Measurements from ENCODE around the gene LOXHD1.

Gene LOXHD1

GRCh38 chr18:46506974-46507586 is 149.9 kb downstream of the LOXHD1 start:
- Histone ChIP-seq H3K4me1 (ENCODE audit: insufficient read depth, low read length) (no peaks in the 10 kb centered on the region), H3K27me3 (ENCODE audit: insufficient read depth, low read length) (no peaks in the 10 kb centered on the region), H3K9ac (ENCODE audit: low read depth, low read length) (no peak overlapping the region), H3K4me3 (ENCODE audit: low read length) (no peak overlapping the region), H3K27ac (ENCODE audit: low read depth, low read length) (no peak overlapping the region), H3K36me3 (ENCODE audit: insufficient read depth, low read length) (no peaks in the 10 kb centered on the region), H3K9me3 (ENCODE audit: insufficient read depth, low read depth, low read length) (no peaks in the 10 kb centered on the region)
- 93% methylated on average over 14 of the region's 14 CpGs for WGBS

GRCh38 chr18:46502444-46502843 is 154.6 kb downstream of the LOXHD1 start:
- WGBS: 30% methylated on average over 2 of the region's 2 CpGs
- Histone ChIP-seq H3K27me3 (ENCODE audit: insufficient read depth, low read length) (peaks cover 14% of the 10 kb centered on the region; the same call in 1 of the 2 replicates), H3K36me3 (ENCODE audit: insufficient read depth, low read length) (no peaks in the 10 kb centered on the region), H3K9me3 (ENCODE audit: insufficient read depth, low read depth, low read length) (no peaks in the 10 kb centered on the region), H3K4me3 (ENCODE audit: low read length) (no peak overlapping the region), H3K27ac (ENCODE audit: low read depth, low read length) (no peak overlapping the region), H3K9ac (ENCODE audit: low read depth, low read length) (no peak overlapping the region), H3K4me1 (ENCODE audit: insufficient read depth, low read length) (no peaks in the 10 kb centered on the region)

- no peak overlapping the region for H3K27ac ChIP-seq (ENCODE audit: low read depth, low read length)
- no peak overlapping the region for H3K4me3 ChIP-seq (ENCODE audit: low read length)
- no peak overlapping the region for H3K9ac ChIP-seq (ENCODE audit: low read depth, low read length)
- 3% methylated on average over 4 of the region's 4 CpGs for WGBS
- no peaks in the 10 kb centered on the region for H3K36me3 ChIP-seq (ENCODE audit: insufficient read depth, low read length)
- H3K9me3 ChIP-seq (ENCODE audit: insufficient read depth, low read depth, low read length): no peaks in the 10 kb centered on the region
- no peaks in the 10 kb centered on the region for H3K4me1 ChIP-seq (ENCODE audit: insufficient read depth, low read length)
- peaks cover 14% of the 10 kb centered on the region; the same call in 1 of the 2 replicates for H3K27me3 ChIP-seq (ENCODE audit: insufficient read depth, low read length)
These were observed 159.9 kb downstream of the LOXHD1 start for GRCh38 chr18:46497129-46497528.

DNA sequence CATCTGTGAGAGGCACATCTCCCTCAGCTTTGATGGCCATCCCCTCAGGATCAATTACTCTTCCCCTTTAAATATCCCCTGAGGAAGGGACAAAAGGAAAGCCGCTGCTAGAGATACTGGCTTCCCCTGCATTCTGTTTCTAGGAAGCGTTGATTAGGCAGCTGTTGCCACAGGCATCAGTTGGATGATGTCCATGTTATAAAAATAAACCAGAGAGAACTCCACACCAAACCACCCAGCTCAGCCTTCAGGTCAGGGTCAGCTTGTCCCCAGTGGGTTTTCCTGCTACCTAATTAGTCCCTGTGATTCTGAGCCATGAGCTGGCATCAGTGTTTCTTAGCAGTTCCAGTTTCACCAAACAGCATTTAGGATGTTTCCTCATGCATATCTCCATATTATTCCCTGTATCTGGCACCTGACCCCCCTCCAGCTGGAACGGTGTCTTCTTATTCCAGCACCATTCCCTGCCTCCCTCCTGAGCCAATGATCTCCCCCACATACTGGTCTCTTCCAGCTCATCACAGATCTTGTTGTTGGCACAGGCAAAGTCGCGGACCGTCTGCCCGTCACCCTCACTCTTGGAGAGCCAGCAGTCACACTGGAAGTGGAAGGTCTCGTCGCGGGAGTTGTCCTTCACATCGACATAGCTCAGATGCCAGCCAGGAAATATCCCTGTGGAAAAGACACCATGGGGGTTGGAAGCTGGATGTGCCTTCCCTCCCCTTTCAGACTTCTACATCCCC is 168.4 kb downstream of the LOXHD1 start:
- Histone ChIP-seq H3K9me3 (ENCODE audit: insufficient read depth, low read depth, low read length) (no peaks in the 10 kb centered on the region), H3K27me3 (ENCODE audit: insufficient read depth, low read length) (no peaks in the 10 kb centered on the region; the same call in 1 of the 2 replicates), H3K27ac (ENCODE audit: low read depth, low read length) (no peak overlapping the region), H3K36me3 (ENCODE audit: insufficient read depth, low read length) (no peaks in the 10 kb centered on the region), H3K4me3 (ENCODE audit: low read length) (no peak overlapping the region), H3K4me1 (ENCODE audit: insufficient read depth, low read length) (0 out of 2 replicates have a peak, but pooled peaks cover 6% of the 10 kb centered on the region), H3K9ac (ENCODE audit: low read depth, low read length) (no peak overlapping the region)
- WGBS: 96% methylated on average over 11 of the region's 11 CpGs

- 57% methylated on average over 2 of the region's 2 CpGs for WGBS
- Histone ChIP-seq H3K9ac (ENCODE audit: low read depth, low read length) (no peak overlapping the region), H3K36me3 (ENCODE audit: insufficient read depth, low read length) (no peaks in the 10 kb centered on the region), H3K9me3 (ENCODE audit: insufficient read depth, low read depth, low read length) (no peaks in the 10 kb centered on the region), H3K4me1 (ENCODE audit: insufficient read depth, low read length) (peaks cover 10% of the 10 kb centered on the region), H3K27ac (ENCODE audit: low read depth, low read length) (no peak overlapping the region), H3K4me3 (ENCODE audit: low read length) (no peak overlapping the region), H3K27me3 (ENCODE audit: insufficient read depth, low read length) (no peaks in the 10 kb centered on the region; the same call in 1 of the 2 replicates)
These were observed 171.3 kb downstream of the LOXHD1 start for GRCh38 chr18:46485675-46486194.

DNA sequence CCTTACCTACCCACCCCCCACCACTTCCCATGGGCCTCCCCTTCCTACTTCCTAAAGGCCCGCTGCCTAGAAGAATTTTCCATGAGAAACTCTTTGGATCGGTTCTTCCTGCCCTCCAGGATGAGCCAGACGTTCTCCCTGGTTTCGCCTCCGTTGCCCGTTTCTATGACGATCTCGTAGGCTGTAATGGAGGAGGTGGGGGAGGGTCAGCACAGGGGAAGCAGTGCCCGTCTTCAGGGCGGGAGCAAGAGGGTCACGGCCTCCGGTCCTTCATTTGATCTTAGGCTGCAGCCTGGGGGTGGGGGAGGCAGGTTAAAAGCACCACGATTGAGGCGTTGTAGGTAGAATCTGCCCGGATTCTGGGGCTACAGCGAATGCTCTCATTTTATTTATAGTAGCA is 172.0 kb downstream of the LOXHD1 start:
- Histone ChIP-seq H3K27ac (ENCODE audit: low read depth, low read length) (no peak overlapping the region), H3K27me3 (ENCODE audit: insufficient read depth, low read length) (no peaks in the 10 kb centered on the region; the same call in 1 of the 2 replicates), H3K4me3 (ENCODE audit: low read length) (no peak overlapping the region; the same call in 1 of the 2 replicates), H3K9me3 (ENCODE audit: insufficient read depth, low read depth, low read length) (no peaks in the 10 kb centered on the region), H3K9ac (ENCODE audit: low read depth, low read length) (no peak overlapping the region), H3K36me3 (ENCODE audit: insufficient read depth, low read length) (no peaks in the 10 kb centered on the region), H3K4me1 (ENCODE audit: insufficient read depth, low read length) (peaks cover 10% of the 10 kb centered on the region)
- 32% methylated on average over 16 of the region's 16 CpGs for WGBS

GRCh38 chr18:46482831-46483230 is 174.2 kb downstream of the LOXHD1 start:
- H3K36me3 ChIP-seq (ENCODE audit: insufficient read depth, low read length): no peaks in the 10 kb centered on the region
- no peak overlapping the region for H3K9ac ChIP-seq (ENCODE audit: low read depth, low read length)
- no peaks in the 10 kb centered on the region; the same call in 1 of the 2 replicates for H3K27me3 ChIP-seq (ENCODE audit: insufficient read depth, low read length)
- no peak overlapping the region for H3K27ac ChIP-seq (ENCODE audit: low read depth, low read length)
- peaks cover 10% of the 10 kb centered on the region for H3K4me1 ChIP-seq (ENCODE audit: insufficient read depth, low read length)
- H3K9me3 ChIP-seq (ENCODE audit: insufficient read depth, low read depth, low read length): no peaks in the 10 kb centered on the region
- no peak overlapping the region for H3K4me3 ChIP-seq (ENCODE audit: low read length)
- 87% methylated on average over 1 of the region's 1 CpG for WGBS

DNA sequence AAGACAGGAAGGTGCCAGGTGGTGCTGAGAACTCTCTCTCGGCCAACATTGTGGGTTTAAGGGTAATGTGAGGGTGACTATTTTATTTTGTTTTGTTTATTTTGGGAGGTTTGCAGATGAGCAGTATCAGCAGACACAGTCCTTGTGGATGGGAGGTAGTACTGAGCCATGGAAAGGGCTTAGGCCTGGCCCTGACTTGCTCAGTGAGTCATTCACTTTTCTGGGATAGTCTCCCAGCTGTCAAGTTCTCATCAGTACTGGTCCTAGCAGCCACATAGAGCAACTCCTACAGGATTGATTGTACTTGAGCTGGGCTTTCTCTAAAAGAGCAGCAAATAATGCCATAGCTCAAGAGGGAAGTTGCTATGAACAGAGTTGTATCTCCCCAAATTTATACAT is 175.2 kb downstream of the LOXHD1 start:
- no peaks in the 10 kb centered on the region for H3K36me3 ChIP-seq (ENCODE audit: insufficient read depth, low read length)
- H3K9me3 ChIP-seq (ENCODE audit: insufficient read depth, low read depth, low read length): no peaks in the 10 kb centered on the region
- H3K4me1 ChIP-seq (ENCODE audit: insufficient read depth, low read length): peaks cover 10% of the 10 kb centered on the region
- no peak overlapping the region for H3K4me3 ChIP-seq (ENCODE audit: low read length)
- H3K9ac ChIP-seq (ENCODE audit: low read depth, low read length): no peak overlapping the region
- 87% methylated on average over 1 of the region's 1 CpG for WGBS
- H3K27me3 ChIP-seq (ENCODE audit: insufficient read depth, low read length): no peaks in the 10 kb centered on the region; the same call in 1 of the 2 replicates
- no peak overlapping the region for H3K27ac ChIP-seq (ENCODE audit: low read depth, low read length)

DNA sequence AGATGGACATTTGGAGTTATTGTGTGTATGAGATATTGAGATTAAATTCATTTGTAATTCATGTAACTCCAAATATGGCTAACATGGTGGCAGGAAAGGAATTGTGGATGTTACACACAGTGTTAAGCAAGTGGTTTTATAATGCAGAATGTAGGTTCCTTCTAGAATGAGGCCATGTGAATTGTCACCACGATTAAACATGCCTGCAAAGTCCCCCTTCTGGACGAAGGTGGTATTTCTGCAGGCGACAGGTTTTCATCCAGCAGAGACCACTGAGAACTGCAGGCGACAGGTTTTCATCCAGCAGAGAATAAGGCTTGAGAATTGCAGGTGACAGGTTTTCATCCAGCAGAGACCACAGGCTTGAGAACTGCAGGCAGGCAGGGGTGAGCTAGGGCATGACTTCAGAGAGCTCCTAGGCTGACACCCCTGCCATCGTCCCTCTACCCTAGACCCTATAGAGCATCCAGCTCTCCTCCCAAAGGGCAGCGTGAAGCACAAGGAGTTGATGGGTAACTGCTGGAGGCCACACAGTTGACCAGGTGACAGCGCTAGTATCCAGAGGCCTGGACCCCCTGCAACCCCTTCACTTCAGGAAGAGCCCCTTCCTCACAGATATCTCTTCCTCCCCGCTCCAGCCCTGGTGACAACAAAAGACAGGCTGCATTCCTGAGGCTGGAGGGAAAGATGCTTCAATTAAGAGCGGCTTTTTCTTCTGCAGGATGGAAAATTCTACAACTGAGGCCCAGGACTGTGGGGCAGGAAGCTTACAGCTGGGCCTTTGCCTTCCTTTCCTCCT is 175.8 kb downstream of the LOXHD1 start:
- Histone ChIP-seq H3K27me3 (ENCODE audit: insufficient read depth, low read length) (no peaks in the 10 kb centered on the region), H3K4me3 (ENCODE audit: low read length) (no peak overlapping the region), H3K36me3 (ENCODE audit: insufficient read depth, low read length) (no peaks in the 10 kb centered on the region), H3K27ac (ENCODE audit: low read depth, low read length) (no peak overlapping the region), H3K9ac (ENCODE audit: low read depth, low read length) (no peak overlapping the region), H3K4me1 (ENCODE audit: insufficient read depth, low read length) (peaks cover 10% of the 10 kb centered on the region), H3K9me3 (ENCODE audit: insufficient read depth, low read depth, low read length) (no peaks in the 10 kb centered on the region)
- 41% methylated on average over 9 of the region's 9 CpGs for WGBS

GRCh38 chr18:46480226-46480625 is 176.8 kb downstream of the LOXHD1 start:
- H3K27me3 ChIP-seq (ENCODE audit: insufficient read depth, low read length): no peaks in the 10 kb centered on the region
- H3K9me3 ChIP-seq (ENCODE audit: insufficient read depth, low read depth, low read length): no peaks in the 10 kb centered on the region
- no peak overlapping the region for H3K9ac ChIP-seq (ENCODE audit: low read depth, low read length)
- H3K4me1 ChIP-seq (ENCODE audit: insufficient read depth, low read length): peaks cover 6% of the 10 kb centered on the region
- no peaks in the 10 kb centered on the region for H3K36me3 ChIP-seq (ENCODE audit: insufficient read depth, low read length)
- H3K4me3 ChIP-seq (ENCODE audit: low read length): no peak overlapping the region
- H3K27ac ChIP-seq (ENCODE audit: low read depth, low read length): no peak overlapping the region
- 85% methylated on average over 4 of the region's 5 CpGs for WGBS

GRCh38 chr18:46478796-46479195 is 178.2 kb downstream of the LOXHD1 start:
- peaks cover 4% of the 10 kb centered on the region for H3K4me1 ChIP-seq (ENCODE audit: insufficient read depth, low read length)
- no peaks in the 10 kb centered on the region for H3K36me3 ChIP-seq (ENCODE audit: insufficient read depth, low read length)
- H3K9ac ChIP-seq (ENCODE audit: low read depth, low read length): no peak overlapping the region
- no peaks in the 10 kb centered on the region for H3K27me3 ChIP-seq (ENCODE audit: insufficient read depth, low read length)
- no peak overlapping the region for H3K27ac ChIP-seq (ENCODE audit: low read depth, low read length)
- no peaks in the 10 kb centered on the region for H3K9me3 ChIP-seq (ENCODE audit: insufficient read depth, low read depth, low read length)
- no peak overlapping the region for H3K4me3 ChIP-seq (ENCODE audit: low read length)
- WGBS: 98% methylated on average over 2 of the region's 2 CpGs

Data from HUES64 (cell line).